ENCODE data around the gene STOX2. TPM values are rescaled to one million over a fixed set of nuclear protein-coding genes. Genes with fewer than 3 reads are reported as not detected.
"Not testable (repeated sequence)": the region's sequence is repeated elsewhere in the genome, so short reads cannot be mapped to it uniquely, and the experiment has no call there.

STOX2 gene
- total RNA-seq, 1 donor from 2014 or later, result 6.2 TPM

DNA sequence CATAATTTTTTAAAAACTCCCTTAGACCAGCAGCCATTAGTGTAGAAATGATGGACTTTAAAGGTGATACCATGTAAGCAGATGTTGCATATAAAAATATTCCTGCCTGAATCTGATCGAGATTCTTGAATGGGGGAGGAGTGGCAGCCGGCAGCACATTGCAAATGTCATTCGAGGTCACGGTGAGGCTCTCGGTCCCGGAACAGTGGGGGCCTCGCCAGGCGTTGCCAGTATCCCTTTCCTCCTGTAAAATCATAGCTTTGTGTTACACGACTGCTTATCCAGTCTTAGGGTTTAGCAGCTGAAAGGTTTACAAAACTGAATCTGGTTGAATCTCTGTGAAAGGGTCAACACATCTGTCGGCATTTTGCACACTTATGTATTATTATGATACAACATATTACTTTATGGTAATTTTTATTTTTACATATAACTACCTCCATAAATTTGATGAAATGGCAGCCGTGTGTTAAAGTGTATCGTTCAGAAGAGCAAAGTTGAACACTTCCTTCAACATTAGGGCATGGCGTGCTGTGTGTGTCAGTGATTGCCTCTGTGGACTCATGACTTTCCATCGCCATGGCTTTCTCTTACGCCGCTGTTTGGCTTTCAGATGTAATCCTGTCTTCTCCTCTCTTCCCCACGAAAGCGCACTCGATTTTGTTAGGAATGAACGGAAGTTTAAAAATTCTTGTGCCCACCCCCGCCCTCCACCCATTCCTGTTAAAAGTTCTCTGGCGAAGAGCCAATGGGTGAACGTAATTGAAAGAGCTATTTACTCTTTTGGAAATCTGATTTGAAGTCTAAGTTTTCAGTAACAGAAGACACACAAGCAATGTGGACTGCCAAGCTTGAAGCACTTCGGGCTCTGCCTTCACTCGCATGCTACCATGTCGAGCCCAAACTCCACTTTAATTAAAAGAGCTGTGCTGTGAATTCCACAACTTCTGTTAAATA lies 114.8 kb downstream of the STOX2 start:
- no peak for DNase-seq (ENCODE audit: low spot score)

DNA sequence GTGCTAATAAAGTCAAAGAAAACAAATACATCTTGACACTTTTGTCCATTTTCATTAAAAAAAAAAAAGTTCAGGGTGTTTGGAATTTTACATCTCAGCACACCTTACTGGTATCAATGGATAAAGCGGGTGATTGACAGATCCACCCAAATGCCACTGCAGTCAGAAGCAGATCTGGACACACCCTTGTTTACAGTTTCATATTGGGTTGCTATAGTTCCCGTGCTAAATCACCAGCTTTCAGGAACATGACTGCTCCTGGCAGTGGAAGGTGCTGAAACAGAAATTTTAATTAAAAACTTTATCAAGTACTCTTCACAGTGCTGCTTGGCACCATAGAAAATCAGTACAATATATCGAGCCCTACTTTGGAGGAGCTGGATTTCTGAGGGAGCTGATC lies 116.3 kb downstream of the STOX2 start:
- no peak for DNase-seq (ENCODE audit: low spot score)

DNA sequence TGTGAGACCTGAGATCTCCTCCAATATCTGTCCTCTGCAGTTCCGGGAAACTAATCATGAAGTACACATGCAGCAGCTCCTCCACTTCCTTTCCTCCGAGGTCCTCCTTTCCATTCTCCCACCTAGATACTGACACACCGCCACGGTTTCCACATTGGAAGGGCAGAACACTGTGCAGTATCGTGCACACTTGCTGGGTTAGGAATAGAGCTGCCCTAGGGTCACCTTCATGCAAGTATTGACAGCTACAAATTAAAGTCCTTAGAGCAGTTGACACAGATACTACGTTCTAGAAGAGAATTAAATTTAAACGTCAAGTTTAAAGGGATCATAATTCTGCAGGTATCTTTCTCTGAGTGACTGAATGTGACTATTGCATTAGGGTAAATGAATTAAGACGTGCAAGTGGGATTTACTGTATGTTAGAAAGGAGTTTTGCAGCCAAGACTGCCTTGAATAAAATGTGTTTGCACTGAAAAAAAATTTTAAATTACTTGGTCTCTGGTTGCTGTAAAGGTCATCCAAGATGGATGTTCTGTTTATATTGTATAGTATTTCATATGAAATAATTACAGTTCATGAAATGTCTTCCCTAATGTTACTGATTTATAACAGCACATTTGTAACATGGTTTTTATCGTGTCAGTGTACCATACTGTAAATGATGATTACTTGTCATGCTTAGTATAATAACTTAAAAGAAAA lies 117.7 kb downstream of the STOX2 start:
- DNase-seq (ENCODE audit: low spot score), result no peak

DNA sequence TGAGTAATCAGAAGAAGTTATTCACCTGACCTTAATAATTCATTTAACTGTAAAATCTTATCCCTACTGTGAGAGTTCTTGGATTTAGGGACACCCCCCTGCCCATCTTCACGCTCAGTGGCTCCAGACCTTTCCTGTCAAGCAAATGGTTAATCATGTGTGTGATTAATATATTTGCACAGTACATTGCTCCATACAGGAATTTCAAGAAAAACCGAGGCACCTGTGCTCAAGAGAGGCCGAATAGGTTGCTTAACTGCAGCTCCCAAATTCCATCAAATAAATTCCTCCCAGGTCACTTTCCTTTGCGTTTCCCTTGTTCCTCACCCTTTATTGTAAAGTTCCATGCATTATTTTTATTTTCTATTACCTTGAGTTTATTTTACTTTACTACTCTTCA lies 119.5 kb downstream of the STOX2 start:
- DNase-seq (ENCODE audit: low spot score), result no peak

DNA sequence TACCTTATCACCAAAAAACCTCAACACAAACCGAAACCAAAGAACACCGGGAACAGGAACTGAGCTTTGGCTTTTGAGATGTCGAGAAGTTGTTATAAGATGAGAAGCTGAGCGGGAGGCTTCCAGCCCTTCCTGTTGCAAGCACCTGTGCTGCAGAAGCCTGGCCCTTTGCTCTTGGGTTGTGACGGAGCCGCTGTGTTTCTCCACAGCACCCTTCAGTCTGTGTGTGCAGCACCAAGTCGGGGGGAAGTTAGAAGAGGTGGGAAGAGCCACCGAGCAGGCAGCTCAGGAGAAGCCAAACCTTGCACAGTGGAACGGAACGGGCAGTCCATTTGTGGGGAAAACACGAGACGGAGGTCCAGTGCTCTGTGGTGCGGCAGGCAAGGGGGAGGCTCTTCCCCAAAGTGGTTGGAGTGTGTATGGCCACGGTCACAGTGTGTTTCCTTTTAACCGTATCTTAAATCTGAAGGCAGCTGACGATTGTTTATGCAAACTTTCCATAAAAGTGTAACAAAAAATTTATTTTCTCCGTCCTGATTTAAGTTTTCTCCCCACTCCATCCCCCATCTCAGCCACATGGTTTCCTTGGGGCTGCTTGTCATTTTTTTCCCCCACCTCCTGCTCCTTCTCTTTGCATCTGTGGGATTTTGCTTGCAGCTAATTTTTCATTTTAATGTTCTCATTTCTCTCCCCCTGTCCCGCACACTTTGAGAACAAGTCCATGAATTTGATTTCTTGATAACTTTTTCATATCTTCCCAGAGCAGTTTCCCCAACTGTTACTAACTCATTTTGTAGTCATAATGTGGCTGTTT lies 123.7 kb downstream of the STOX2 start:
- DNase-seq (ENCODE audit: low spot score), result no peak

DNA sequence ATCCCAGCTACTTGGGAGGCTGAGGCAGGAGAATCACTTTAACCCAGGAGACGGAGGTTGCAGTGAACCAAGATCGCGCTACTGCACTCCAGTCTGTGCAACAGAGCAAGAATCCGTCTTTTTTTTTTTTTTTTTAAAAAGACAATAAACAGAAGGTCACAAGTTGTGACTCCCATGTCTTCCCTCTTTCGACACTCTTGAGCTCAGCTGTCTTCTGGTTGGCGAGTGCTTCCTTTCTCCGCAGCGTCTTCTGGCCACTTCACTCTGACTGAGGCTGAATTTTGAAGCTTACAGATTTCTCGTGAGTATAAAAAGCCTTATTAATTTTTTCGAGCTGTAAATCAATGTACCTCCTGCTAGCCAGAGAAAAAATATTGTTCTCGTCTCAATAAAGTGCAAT lies 124.9 kb downstream of the STOX2 start:
- DNase-seq (ENCODE audit: low spot score), result no peak

DNA sequence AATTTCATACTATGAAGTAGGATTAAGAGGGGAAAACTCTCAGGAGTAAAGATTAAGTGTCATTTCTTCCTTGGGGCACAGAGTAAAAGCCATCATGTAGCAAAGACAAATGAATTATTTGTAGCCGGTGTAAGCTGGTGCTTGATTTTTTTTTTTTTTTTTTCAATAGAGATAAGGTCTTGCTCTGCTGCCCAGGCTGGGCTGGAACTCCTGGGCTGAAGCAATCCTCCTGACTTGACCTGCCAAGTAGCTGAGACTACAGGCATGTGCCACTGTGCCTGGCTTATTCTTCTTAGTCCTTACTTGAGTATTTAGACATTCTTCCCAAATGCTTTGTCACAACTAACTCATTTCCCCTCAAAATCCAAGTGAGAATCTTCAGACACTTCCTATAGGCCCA lies 125.7 kb downstream of the STOX2 start:
- DNase-seq (ENCODE audit: low spot score), result no peak

DNA sequence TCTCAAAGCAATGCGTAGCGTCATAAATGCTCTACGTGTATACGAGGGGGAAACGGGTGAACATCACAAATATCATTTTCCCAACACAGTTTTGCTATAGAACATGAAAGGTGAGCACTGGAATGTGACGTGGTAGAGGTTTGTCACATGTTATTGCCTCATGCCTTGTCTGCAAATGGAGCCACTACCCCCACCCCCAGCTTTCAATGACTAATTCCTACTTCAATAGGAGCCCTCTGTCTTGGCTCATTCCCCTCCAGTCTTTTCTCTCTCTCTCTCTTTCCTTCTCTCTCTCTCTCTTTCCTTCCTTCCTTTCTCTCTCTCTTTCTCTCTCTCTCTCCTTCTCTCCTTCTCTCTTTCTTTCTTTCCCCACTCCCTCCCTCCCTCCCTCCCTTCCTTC lies 127.0 kb downstream of the STOX2 start:
- DNase-seq (ENCODE audit: low spot score), result no peak

DNA sequence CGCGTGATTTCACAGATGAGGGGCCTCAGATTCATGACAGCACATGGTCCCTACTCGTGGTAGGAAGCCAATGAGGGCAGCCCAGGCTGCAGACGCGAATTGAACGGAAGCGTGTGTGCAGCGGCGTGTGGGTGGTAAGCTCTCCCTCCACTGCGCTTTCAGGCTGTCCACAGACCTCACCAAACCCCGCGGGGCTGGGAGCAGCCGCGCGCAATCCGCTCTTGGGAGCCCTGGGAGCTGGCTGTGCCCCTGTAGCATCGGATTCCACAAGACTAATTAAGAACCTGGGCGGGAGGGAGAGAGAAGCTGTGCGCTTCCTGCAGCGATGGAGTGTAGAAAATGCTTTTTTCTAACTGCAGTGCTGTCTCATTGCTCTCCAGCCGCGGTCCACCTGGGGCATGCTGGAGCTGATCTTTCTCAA lies 134.9 kb downstream of the STOX2 start:
- no peak for DNase-seq (ENCODE audit: low spot score)

DNA sequence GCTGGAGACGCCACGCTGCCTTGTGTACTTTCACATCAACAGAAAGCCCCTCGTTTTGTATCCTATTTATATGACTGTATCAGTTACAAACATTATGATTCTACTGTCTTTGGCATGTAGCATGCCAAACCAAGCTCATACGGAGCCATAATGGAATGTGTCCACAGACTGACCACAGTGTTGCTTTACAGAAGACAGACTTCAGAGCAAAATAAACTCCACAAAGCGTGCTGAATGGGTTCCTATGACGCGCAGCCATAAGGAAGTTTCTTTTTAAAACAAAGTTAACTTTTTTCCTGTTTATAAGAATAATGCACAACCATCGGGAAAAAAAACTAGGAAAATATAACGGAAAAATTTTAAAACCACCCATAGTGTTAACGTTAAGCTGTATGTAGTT lies 136.0 kb downstream of the STOX2 start:
- DNase-seq (ENCODE audit: low spot score), result no peak

DNA sequence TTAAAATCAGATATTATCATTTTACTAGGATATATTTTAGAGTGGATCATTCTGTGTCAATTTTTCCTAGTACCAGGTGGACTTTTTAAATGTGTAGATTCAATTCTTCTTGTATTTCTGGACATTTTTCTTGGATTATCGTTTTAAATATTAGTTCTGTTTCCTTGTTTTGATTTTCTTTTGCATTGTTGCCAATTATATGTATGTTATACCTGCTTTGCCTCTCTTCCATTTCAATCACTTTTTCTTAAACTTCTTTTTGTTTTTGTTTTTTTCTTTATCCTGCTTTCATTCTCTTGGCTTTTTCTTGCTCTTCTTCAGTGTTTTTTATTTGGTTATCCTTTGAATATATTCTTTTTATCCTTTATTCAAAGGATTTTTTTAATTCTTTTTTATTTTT lies 141.0 kb downstream of the STOX2 start:
- DNase-seq (ENCODE audit: low spot score), result no peak

DNA sequence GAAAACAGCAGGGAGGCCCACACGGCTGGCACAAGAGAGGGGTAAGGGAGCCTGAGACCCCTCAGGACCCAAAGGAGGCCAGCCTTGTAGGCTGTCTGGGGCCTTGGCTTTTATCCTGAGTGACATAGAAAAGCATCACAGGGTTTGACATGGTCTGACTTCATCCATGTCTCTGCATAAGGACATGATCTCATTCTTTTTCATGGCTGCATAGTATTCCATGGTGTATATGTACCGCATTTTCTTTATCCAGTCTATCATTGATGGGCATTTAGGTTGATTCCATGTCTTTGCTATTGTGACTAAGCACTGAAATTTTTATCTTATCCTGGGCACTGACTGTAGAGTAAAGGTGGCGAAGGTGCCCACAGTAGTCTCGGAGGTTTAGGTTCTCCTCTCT lies 146.2 kb downstream of the STOX2 start:
- not testable (repeated sequence) for DNase-seq (ENCODE audit: low spot score)

DNA sequence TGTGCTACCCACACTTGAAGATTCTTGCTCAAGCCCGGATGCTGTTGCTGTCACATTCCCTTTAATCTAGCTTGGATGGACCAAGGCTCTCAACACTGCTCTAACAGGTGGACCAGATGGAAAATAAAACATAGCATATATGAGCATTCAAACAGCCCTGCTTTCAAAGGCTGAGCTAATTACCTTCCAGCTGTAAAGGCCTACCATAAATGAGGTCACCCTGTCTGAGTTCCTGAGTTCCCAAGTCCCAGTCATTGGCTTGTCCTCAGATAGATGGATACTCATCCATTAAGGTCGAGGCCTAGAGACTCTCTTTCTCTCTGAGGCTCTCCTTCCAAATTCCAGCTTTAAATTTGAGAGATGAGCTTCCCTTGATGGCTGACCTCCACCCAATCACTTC lies 147.5 kb downstream of the STOX2 start:
- no peak for DNase-seq (ENCODE audit: low spot score)

DNA sequence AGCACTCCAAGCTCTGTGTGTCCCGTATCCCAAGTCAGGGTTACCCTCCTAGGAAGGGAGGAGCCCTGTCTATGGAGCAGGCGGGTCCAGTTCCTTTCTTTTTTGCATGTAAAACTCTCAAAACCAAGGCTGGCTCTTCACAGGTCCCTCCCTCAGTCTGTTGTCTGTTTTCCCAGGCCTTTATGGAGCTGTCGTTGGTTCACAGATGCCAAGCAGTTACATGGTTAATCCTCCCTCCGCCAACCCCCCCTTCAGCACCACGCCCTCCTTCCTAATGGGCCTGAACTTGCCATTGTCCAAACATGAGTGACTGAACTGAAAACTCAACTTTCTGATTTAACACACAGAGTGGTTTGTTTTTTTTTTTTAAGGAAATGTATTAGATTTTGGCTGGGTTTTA lies 148.3 kb downstream of the STOX2 start:
- DNase-seq (ENCODE audit: low spot score), result no peak

DNA sequence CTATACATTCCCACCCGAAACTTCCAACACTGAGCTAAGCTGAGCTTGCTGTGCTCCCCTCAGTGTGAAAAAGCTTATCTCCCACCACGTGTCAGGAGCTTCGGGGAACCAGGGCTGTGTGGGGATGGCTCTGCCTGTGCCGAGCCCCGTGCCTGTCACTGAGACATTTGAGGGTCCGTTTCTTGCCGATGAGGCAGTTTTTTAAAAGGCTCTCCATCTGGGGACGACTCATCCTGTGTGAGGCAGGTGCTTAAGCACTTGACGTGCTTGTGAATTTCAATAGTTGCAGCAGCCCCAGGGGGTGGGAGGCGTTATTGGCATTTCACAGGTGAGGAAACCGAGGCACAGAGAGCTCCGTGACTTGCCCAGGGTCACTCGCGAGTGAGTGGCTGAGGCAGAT lies 151.8 kb downstream of the STOX2 start:
- DNase-seq (ENCODE audit: low spot score), result no peak

DNA sequence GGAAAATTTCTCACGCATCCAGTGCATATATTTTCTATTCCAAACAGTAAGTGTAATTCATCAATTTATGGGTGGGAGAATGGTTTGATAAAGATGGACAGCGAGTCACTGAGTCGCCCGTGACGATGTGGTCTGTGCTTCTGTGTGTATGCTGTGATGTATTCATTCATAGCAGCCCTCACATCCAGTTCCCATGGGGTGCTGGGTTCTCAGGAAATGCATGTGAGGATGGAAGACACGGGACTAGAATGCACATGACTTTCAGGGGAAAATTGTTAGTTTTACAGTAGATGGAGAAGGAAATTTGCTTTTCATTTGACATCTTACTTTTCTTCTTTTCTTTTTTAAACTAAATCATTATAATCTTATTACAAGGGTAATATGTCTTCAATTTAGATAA lies 152.9 kb downstream of the STOX2 start:
- no peak for DNase-seq (ENCODE audit: low spot score)

DNA sequence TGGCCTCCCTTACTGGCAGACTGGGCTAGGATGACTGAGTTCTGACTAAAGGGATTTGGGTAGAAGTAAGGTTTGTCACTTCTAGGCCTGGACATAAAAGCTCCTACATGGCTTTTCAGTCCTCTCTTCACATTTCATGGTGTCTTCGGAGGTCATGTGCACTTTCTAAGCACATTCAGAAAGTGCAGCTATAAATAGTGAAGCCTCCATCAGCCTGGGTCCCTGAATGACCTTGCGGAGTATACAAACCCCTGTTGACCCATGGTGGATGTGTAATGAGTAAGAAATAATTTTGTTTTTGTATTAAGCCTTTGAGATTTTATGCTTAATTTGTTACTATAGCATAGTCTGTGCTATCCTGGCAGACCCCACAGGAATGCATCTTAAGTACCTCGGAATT lies 154.0 kb downstream of the STOX2 start:
- DNase-seq (ENCODE audit: low spot score), result no peak

DNA sequence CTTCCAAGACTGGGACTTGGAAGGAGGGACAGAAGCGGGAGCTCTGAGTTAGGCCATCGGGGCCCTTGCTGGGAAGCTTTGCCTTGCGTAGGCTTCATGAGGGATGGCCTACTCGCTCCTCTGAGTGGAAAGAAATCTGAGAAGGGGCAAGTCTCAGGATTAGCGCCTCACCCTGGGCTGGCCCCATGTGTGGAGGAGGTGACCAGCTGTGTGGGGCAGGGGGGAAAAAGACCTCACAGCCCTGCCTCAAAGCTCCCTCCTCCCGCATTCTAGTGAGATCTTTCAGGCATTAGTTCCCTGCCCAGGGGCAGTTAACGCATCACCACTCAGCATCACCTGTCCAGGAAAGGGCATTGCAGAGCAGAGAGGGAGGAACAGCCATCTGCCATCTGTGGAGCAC lies 156.5 kb downstream of the STOX2 start:
- DNase-seq (ENCODE audit: low spot score), result no peak

DNA sequence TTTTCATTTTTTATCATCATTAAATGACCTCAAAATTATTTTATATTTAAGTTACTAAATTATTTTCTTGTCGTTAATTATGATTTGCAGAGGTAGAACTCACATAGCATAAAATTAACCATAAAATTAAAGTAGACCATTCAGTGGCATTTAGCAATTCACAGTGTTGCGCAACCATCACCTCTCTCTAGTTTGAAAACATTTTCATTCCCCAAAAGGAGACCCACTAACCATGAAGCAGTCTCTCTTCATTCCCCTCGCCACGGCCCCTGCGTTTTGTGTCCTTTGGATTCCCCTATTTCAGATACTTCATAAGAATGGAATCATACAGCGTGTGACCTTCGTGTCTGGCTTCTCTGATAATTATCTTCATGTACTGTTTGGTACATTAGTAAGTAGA lies 157.7 kb downstream of the STOX2 start:
- DNase-seq (ENCODE audit: low spot score), result no peak

DNA sequence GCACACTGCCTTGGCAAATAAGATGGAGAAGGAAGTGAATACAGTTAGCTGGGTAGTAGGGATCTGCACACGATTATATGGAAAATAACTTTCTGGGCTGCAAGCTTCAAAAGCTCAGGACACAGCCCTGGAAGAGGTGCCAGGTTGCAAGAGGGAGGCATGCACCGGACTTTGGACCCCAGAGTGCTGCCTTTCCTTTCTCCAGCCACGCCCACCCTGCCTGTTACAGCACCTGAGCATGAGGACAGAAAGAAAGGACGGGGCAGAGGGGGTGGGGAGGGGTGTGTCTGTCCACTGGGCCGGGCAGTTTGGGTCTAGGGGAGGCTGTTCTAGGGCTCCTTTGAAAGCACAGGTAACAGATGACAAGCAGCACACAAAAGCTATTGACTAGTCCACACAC lies 159.8 kb downstream of the STOX2 start:
- DNase-seq (ENCODE audit: low spot score), result no peak

DNA sequence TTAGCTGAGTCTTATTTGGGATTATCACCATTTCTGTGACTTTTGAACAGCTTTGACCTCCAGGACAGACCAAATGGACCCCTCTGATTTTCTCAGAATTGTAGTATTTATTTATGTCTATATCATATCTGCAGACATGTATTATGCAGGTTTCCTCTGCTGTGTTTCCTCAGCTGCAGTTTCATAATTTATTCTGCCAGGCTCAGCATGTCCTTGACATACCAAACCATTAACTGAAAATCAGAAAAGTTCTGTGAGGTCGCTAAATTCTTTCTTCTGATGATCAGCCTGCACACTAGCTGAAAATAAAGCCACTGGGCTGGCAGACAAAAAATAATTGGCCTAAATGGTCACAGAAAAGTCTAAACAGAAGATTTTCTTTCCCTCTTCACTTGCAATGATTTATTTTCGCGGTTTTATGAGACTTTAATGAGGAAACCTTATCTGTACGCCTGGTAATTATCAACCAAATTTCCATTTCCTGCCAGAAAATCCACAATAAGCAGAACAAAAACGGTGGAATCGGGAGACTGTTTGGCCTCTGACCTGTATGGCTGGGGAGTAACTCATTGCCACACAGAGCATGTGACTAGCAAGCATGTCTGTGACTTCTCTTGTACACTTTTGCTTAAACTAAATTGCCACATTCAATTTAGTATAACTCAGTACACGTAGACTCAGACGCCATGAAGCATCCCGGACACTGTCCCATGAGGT lies 161.6 kb downstream of the STOX2 start:
- no peak for DNase-seq (ENCODE audit: low spot score)
